GM13977 (cell line): Measurements from ENCODE around the gene PTPN14.
"Not testable (repeated sequence)": the region's sequence is repeated elsewhere in the genome, so short reads cannot be mapped to it uniquely, and the experiment has no call there.

ENCODE experiments used
- DNase-seq: peaks from one replicate; pipeline ENCODE4 v3.0.0; 2012; ENCODE audit warnings: low spot score
- in situ Hi-C: fragments of 300-500 bp; cut with MboI; formaldehyde crosslinking; loops from one replicate; pipeline ENCODE4 v1.12.0; 2022; ENCODE audit warnings: low sequenced_read_pairs, low pct_unique_long_range_greater_than_20kb, mixed read lengths, inconsistent platforms; ENCODE audit not compliant: unreplicated experiment
- TF ChIP-seq, protein P1 (sequence below): IDR thresholded peaks from 2 replicates; pipeline ENCODE4 v1.5.1; 2012; ENCODE audit warnings: mild to moderate bottlenecking, control low read depth; ENCODE audit not compliant: insufficient read depth; ENCODE audit errors: extremely low read depth, missing control alignments

Gene PTPN14

DNA sequence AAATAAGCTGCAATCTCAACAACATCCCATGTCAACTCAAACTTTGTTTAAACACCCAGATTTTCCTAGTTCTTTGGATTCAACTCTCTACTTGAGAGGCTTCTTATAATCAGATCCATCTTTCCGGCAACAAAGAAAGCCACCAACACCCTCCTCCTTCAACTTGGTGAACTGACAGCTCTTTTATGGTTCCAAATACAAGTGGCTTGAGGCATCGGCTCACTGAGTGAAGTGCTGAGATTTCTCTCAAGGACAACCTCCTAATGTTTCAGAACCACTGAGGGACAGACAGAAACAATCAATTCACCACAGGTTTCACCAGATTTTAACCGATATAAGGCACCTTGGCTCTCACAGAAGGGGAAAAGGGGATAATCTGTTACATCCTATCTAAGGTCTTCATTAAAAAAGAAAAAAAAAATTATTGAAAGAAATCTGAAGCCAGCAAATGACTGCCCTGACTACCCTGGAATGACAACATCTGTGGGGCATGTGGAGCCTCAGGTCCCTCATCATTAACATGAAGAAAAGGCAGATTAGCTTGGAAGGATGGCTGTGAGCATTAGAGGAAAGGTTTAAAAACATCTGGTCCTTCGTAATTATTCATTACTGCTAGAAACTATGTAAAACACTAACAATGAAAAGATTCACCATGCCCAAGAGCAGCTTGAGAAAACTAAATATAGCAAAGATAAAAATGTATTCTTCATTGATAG is 50.9 kb downstream of the PTPN14 start:
- in situ Hi-C loops: no loop called here
- no peak for DNase-seq
- TF ChIP-seq, protein P1, sequence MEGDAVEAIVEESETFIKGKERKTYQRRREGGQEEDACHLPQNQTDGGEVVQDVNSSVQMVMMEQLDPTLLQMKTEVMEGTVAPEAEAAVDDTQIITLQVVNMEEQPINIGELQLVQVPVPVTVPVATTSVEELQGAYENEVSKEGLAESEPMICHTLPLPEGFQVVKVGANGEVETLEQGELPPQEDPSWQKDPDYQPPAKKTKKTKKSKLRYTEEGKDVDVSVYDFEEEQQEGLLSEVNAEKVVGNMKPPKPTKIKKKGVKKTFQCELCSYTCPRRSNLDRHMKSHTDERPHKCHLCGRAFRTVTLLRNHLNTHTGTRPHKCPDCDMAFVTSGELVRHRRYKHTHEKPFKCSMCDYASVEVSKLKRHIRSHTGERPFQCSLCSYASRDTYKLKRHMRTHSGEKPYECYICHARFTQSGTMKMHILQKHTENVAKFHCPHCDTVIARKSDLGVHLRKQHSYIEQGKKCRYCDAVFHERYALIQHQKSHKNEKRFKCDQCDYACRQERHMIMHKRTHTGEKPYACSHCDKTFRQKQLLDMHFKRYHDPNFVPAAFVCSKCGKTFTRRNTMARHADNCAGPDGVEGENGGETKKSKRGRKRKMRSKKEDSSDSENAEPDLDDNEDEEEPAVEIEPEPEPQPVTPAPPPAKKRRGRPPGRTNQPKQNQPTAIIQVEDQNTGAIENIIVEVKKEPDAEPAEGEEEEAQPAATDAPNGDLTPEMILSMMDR: no peak

DNA sequence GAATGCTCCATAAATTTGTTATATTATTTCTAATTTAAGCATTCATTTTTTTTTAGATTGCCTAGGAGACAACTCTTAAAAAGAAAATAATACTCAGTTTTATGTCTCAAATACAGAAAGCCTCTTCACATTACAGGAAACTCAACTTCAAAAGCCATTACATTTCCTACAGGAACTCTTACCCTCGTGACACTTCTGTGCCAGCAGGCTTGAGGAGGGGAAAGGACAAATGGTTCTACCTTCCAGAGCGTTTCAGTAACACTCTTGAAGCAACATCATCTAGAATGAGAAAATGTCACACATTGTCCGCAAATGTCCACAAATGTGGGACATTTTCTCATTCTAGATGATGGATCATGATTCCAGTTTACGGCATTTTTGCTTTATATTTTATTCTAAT is 51.7 kb downstream of the PTPN14 start:
- no peak for DNase-seq
- TF ChIP-seq, protein P1: no peak
- in situ Hi-C loops: no loop called here

DNA sequence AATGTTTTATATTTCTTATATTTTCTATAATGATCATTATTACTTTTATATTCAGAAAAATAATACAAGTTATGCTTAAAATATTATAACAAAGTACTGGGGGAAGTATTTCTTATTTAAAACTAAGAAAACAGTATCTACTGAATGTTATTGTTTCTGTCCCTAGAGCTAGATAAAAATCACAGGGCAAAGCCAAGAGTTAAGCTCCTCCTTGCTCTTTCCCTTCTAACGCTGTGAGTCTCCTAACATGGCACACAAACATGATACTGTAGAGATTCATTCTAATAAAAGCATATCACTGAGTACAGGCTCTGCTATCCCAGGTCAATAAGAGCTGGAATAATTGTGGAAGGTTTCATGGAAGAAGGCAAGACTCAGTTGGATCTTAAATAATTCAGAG is 53.4 kb downstream of the PTPN14 start:
- no peak for DNase-seq
- TF ChIP-seq, protein P1: no peak
- in situ Hi-C loops: no loop called here

DNA sequence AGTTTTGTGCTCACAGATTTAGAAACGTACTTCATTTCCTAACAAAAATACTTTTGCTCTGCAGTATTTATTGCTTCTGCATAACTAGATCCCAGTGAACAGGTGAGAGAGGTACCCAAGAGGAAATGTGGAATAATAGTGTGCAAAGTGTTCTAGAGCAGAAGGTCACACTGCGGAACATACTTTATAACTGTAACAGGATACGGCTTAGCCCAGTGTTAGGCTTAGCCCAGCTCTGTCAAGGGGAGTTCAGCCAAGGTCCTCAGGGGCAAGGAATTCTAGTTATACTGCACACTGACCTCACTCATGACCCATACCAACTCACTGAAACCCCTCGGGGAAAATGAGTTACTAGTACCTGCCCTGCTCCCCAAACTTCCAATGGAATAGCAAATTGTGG is 55.3 kb downstream of the PTPN14 start:
- TF ChIP-seq, protein P1: no peak
- no peak for DNase-seq
- in situ Hi-C loops: no loop called here

DNA sequence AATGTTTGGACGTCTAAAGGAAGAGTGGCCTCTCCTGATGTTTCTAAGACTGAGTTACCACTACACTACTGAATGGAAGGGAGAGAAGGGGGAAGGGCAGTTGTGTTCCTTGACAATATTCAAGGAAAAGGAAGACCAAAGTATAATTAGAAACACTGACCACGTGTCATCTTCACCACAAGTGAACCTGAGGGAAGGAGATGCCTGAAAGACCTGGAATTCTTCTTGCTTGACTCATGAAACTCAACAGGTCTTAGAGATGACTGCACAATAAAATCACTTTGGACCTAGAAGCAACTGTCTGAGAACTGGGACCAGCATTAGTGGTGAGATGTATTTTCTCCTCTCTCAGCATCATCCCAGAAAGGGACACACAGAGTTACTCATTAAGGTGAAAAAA is 56.7 kb downstream of the PTPN14 start:
- TF ChIP-seq, protein P1: no peak
- in situ Hi-C loops: no loop called here
- no peak for DNase-seq

DNA sequence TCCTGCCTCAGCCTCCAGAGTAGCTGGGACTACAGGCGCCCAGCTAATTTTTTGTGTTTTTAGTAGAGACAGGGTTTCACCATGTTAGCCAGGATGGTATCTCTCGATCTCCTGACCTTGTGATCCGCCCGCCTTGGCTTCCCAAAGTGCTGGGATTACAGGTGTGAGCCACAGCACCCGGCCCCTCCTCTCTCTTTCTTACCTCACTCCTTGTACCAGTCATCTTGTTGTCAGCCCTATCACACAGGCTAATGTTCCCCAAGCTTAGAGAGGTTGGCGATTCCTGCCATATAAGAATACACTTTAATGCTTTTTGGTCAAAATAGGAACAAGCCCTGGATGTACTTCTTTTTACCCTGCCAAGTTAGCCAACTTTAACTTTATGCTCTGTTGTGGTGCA is 57.2 kb downstream of the PTPN14 start:
- DNase-seq, in situ Hi-C loops: not testable (repeated sequence)

DNA sequence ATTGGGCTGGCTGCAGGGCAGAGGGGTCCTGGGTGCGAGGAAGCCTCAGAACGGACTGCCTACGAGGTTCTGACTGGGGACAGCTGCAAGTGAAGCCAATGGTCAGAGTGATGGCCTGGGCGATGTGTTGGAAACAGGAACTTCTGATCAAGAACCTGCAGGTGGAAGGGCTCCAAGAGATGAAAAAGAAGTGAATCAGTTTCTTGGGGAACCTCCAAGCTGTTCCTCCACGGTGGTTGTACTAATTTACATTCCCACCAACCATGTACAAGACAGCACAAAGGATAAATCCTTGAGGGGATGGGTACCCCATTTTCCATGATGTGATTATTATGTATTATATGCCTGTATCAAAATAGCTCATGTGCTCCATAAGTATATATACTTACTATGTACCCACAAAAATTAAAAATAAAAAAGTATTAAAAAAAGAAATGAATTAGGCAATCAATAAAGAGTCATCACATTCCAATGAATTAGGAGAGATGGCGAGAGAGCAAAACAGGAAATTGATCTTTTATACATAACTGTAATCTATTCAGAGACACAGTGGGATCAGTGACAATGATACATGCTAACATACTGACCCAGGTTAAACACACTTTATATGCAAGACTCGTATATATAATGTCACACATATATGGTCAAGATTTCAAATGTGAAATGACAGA is 58.1 kb downstream of the PTPN14 start:
- no peak for DNase-seq
- in situ Hi-C loops: no loop called here
- TF ChIP-seq, protein P1: no peak
